Bronchial epithelial cell (primary cell): ENCODE results near the gene MDGA2. TPM values are rescaled to one million over a fixed set of nuclear protein-coding genes. Genes with fewer than 3 reads are reported as not detected.

Experiments used
- DNase-seq: peaks from one replicate; pipeline ENCODE4 v3.0.0-alpha.2; 2010; ENCODE audit warnings: low read depth
- FAIRE-seq: peaks from 2 replicates; lab custom pipeline; 2011; peaks lifted over from hg19 to GRCh38; lab: Jason Lieb, UNC
- H3K27me3 ChIP-seq: 2 replicates; pipeline ENCODE4 v1.5.1; 2011; ENCODE audit warnings: low read length; ENCODE audit not compliant: control insufficient read depth, insufficient read depth
- H3K36me3 ChIP-seq: 2 replicates; pipeline ENCODE4 v1.5.1; 2011; ENCODE audit warnings: low read length; ENCODE audit not compliant: control insufficient read depth, insufficient read depth
- H3K4me3 ChIP-seq: 2 replicates; pipeline ENCODE4 v1.5.1; 2011; ENCODE audit warnings: mild to moderate bottlenecking, low read depth, low read length, control low read depth
- total RNA-seq: library from RNA; depleted of rRNA; stranded (reverse); fragments of >200 nt; gene quantifications from 2 replicates; pipeline ENCODE4 v1.2.1, GENCODE V29; 2014
- TF ChIP-seq, protein P1 (sequence below): IDR thresholded peaks from 2 replicates; pipeline ENCODE4 v1.5.1; 2011; ENCODE audit warnings: mild to moderate bottlenecking, moderate library complexity, low read length, control low read depth, inconsistent platforms; ENCODE audit not compliant: insufficient read depth, severe bottlenecking

Gene MDGA2
- total RNA-seq, 1 donor from 2014 or later = not detected

DNA sequence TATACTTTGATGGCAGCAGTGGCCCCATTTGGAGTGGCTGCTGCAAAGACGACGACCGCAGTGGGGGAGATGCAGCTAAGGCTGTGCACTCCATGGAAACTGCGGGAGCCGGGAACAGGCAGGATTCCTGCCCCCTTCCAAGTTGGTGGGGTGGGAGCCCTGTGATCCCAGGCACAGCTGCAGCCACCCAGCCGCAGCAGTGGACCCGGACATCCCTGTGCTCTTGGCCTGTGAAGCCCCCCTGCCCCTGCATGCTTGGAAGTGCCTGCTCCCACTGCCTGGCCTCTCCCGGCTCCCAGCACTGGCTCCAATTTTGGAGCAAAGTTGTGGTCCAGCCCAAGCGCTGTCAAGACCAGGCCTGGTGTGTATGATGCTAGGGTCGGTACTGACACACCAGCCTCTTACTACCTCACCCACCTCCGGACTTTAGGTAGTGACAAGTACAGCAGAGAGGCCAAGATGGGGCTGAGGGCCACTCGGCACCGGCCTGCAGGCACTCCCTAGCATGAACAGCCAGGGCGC, 521.1 kb downstream of the MDGA2 start:
- TF ChIP-seq, protein P1, sequence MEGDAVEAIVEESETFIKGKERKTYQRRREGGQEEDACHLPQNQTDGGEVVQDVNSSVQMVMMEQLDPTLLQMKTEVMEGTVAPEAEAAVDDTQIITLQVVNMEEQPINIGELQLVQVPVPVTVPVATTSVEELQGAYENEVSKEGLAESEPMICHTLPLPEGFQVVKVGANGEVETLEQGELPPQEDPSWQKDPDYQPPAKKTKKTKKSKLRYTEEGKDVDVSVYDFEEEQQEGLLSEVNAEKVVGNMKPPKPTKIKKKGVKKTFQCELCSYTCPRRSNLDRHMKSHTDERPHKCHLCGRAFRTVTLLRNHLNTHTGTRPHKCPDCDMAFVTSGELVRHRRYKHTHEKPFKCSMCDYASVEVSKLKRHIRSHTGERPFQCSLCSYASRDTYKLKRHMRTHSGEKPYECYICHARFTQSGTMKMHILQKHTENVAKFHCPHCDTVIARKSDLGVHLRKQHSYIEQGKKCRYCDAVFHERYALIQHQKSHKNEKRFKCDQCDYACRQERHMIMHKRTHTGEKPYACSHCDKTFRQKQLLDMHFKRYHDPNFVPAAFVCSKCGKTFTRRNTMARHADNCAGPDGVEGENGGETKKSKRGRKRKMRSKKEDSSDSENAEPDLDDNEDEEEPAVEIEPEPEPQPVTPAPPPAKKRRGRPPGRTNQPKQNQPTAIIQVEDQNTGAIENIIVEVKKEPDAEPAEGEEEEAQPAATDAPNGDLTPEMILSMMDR = no peak
- FAIRE-seq (no peak), DNase-seq (no peak)
- Histone ChIP-seq H3K27me3 (no peaks in the 10 kb centered on the region), H3K4me3 (no peak overlapping the region), H3K36me3 (no peaks in the 10 kb centered on the region)

DNA sequence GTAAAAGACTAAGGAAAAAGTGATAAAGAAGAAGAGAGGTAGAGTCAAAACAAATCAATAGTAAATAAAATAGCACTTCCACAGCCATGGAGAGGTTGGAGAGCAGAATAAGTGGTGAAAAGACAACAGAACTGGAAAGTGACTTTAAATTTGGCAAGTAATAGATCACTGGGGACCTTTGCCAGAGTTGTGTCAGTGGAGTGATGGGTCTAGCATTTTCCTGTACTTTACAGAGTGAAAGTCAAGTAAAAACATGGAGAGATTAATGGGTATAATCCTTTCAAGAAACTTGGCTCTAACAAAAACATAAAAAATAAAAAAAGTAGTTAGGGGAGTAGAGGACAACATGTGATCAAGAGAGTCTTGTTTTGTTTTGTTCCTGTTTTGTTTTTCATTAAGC, 521.7 kb downstream of the MDGA2 start:
- DNase-seq (no peak), FAIRE-seq (no peak)
- Histone ChIP-seq H3K27me3 (no peaks in the 10 kb centered on the region), H3K36me3 (no peaks in the 10 kb centered on the region), H3K4me3 (no peak overlapping the region)
- TF ChIP-seq, protein P1 = no peak

DNA sequence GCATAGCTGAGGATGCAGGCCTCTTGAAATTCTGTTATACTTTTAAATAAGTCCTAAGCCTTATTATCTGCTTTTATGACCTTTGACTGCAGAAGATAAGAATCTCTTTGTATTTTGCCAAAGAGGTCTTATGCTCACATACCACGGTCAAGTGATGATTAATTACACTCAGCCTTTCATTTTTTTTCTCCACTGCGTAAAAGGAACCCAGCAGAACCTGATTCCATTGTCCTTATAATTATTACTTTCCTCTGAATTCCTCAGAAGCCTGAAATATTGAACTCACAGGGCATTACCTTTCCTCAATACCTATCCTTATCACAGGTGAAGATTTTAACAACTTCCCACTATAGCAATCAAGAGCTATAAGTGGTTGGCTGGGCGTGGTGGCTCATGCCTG, 525.1 kb downstream of the MDGA2 start:
- TF ChIP-seq, protein P1 = no peak
- Histone ChIP-seq H3K4me3 (no peak overlapping the region), H3K36me3 (no peaks in the 10 kb centered on the region), H3K27me3 (no peaks in the 10 kb centered on the region)
- no peak for FAIRE-seq
- DNase-seq = no peak

DNA sequence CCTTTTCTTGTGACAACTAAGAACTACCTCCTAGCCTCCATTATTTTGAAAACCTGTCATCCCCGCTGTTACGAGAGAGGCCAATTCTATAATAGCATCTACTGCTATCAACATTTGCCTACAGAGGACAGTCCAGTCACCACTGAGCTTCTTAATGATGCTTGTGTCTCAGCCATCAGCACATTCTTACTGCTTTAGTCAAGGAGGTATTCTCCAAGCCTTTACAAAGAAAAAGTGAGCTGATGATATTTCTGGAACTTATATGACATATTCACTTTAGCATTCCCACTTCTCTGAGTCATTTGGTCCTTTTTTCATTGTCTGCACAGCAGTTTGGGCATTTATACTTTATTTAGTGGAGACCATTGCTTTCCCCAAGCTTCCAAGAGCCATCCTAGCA, 526.1 kb downstream of the MDGA2 start:
- FAIRE-seq = no peak
- Histone ChIP-seq H3K36me3 (no peaks in the 10 kb centered on the region), H3K27me3 (no peaks in the 10 kb centered on the region), H3K4me3 (no peak overlapping the region)
- DNase-seq = peak; percentile 2
- TF ChIP-seq, protein P1 = no peak

DNA sequence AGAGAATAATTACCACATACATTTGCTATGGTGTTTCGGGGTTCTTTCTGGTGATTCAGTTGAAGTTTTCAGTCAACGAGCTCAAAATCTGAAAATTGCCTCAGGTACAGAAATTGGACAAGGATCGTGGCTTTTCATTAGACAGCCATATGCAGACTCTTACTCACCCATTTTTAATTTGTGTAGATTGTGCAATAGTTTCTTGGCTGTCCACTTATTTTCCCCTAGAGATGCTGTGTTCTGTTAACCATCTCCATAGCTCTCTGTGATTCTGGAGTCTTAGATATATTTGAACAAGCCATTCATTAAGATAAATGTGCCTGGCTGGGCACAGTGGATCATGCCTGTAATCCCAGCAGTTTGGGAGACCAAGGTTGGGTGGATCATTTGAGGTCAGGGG, 526.7 kb downstream of the MDGA2 start:
- no peak for DNase-seq
- Histone ChIP-seq H3K36me3 (no peaks in the 10 kb centered on the region), H3K27me3 (no peaks in the 10 kb centered on the region), H3K4me3 (no peak overlapping the region)
- TF ChIP-seq, protein P1 = no peak
- no peak for FAIRE-seq

DNA sequence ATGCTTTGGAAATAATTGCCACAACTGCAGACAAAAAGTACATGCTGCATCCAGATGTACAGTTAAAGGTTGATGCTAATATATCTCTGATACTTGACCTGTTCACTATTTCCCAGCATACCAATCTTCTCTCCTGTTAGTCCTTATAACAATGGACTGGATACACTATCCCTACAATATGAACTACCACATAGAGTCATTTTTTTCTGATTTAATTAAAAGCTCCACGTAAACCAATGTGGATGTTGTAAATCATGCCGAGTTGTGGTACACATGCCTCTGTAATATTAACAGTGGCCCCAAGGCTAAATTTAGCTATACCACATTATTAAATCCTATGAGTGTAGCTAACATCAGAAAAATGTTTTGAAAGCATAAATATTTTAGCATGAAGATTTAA, 554.8 kb downstream of the MDGA2 start:
- DNase-seq (no peak), FAIRE-seq (no peak)
- TF ChIP-seq, protein P1 = no peak
- H3K27me3 ChIP-seq = no peaks in the 10 kb centered on the region
- H3K4me3 ChIP-seq = no peak overlapping the region
- no peaks in the 10 kb centered on the region for H3K36me3 ChIP-seq
